GM13976 (cell line): Measurements from ENCODE around the gene SPESP1.

ENCODE experiments used
- DNase-seq: peaks from one replicate; pipeline ENCODE4 v3.0.0; 2012; ENCODE audit warnings: low spot score
- CTCF ChIP-seq: IDR thresholded peaks from 2 replicates; pipeline ENCODE4 v1.5.1; 2012; ENCODE audit warnings: borderline replicate concordance, mild to moderate bottlenecking; ENCODE audit not compliant: insufficient read depth; ENCODE audit errors: extremely low read depth, missing control alignments, control extremely low read depth
- in situ Hi-C: fragments of 300-500 bp; cut with MboI; formaldehyde crosslinking; loops from one replicate; pipeline ENCODE4 v1.12.0; 2022; ENCODE audit warnings: low sequenced_read_pairs, mixed read lengths, inconsistent platforms; ENCODE audit not compliant: unreplicated experiment

Gene SPESP1

GRCh38 chr15:68982976-68983563, 52.7 kb downstream of the SPESP1 start:
- TF ChIP-seq CTCF, result no peak
- no peak for DNase-seq
- in situ Hi-C loops, result no loop called here

- in situ Hi-C loops, result no loop called here
- no peak for TF ChIP-seq CTCF
- DNase-seq, result no peak
Observed at GRCh38 chr15:68983961-68984481, 53.7 kb downstream of the SPESP1 start.

- in situ Hi-C loops, result no loop called here
- no peak for DNase-seq
- no peak for TF ChIP-seq CTCF
Observed at GRCh38 chr15:68984586-68984985, 54.3 kb downstream of the SPESP1 start.

GRCh38 chr15:68985361-68985891, 55.1 kb downstream of the SPESP1 start:
- in situ Hi-C loops, result no loop called here
- DNase-seq, result no peak
- no peak for TF ChIP-seq CTCF

- TF ChIP-seq CTCF, result no peak
- DNase-seq, result no peak
- in situ Hi-C loops, result no loop called here
Observed at GRCh38 chr15:68986322-68986721, 56.0 kb downstream of the SPESP1 start.

- DNase-seq, result no peak
- no peak for TF ChIP-seq CTCF
- in situ Hi-C loops, result no loop called here
Observed at GRCh38 chr15:68987120-68987519, 56.8 kb downstream of the SPESP1 start.

- DNase-seq, result no peak
- no peak for TF ChIP-seq CTCF
- in situ Hi-C loops, result no loop called here
Observed at GRCh38 chr15:68987676-68988075, 57.4 kb downstream of the SPESP1 start.
